Measurements from ENCODE around the gene TBRG4. TPM values are rescaled to one million over a fixed set of nuclear protein-coding genes. Genes with fewer than 3 reads are reported as not detected.

TBRG4 gene
- total RNA-seq, 1 experiment from 2014 or later, result 127 TPM

DNA sequence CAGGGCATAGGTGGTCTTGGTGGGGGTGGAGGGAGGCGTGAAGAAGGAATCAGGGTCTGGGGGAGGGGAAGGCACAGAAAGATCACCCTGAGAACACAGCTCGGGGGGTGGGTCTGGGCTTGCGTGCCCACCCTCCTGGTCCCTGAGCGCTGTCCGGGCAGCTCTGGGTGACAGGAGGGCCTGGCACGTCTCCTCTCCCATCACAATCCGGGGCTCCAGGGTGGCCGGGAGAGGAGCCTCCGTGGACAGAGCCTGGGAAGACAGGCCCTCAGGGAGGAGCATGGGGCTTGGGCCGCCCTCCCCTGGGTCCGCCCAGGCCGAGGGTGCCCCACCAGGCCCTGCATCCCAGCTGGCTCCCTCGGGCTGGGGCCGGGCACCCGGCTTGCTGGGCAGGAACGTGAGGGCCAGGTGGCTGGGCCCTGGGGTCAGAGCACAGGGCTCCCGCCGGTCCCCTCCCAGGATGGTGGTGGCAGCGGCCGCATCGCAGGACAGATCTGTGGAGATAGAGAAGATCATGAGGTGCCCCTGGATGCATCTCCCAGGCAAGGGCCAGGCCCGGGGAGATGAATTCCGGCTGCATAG lies 25.8 kb downstream of the TBRG4 start:
- H3K23ac ChIP-seq (ENCODE audit: insufficient read length, low read depth, low read length), result no peak overlapping the region
- no peak overlapping the region for H2AK5ac ChIP-seq (ENCODE audit: insufficient read length, low read length)
- no peaks in the 10 kb centered on the region; a peak in 1 of 5 replicates for H3K9me3 Mint-ChIP-seq
- no peak overlapping the region for H3T11ph ChIP-seq (ENCODE audit: low read length)
- H3K23me2 ChIP-seq (ENCODE audit: insufficient read length, low read depth, low read length, poor library complexity, severe bottlenecking), result no peaks in the 10 kb centered on the region
- H3K36me3 Mint-ChIP-seq (ENCODE audit: insufficient read depth in 1 of 3, low read depth in 3 of 3), result no peaks in the 10 kb centered on the region
- H3K4ac ChIP-seq (ENCODE audit: low read depth, low read length), result no peak overlapping the region
- H3K9me3 ChIP-seq (ENCODE audit: control insufficient read depth, low read depth, low read length), result no peaks in the 10 kb centered on the region
- no peaks in the 10 kb centered on the region for H3K79me1 ChIP-seq (ENCODE audit: insufficient read depth, low read depth, low read length, poor library complexity, severe bottlenecking)
- H2BK5ac ChIP-seq (ENCODE audit: insufficient read length, low read length), result no peak overlapping the region
- no CpG with 5 or more reads among the region's 23 CpGs for WGBS (ENCODE audit: extremely low coverage, insufficient read length, low lambda C conversion rate)
- no peaks in the 10 kb centered on the region for H3K27me3 ChIP-seq (ENCODE audit: insufficient read depth, low read length)
- H3K56ac ChIP-seq (ENCODE audit: insufficient read length, low read depth, low read length), result no peak overlapping the region
- H2BK20ac ChIP-seq (ENCODE audit: low read depth, low read length, poor library complexity, severe bottlenecking), result no peak overlapping the region
- H4K20me1 ChIP-seq (ENCODE audit: control insufficient read depth, insufficient read depth, insufficient read length), result no peaks in the 10 kb centered on the region
- no peak overlapping the region for H2BK12ac ChIP-seq (ENCODE audit: insufficient read length, low read depth, low read length)
- H4K91ac ChIP-seq (ENCODE audit: insufficient read length, low read depth, low read length), result no peak overlapping the region
- no peak for DNase-seq
- TF ChIP-seq, protein P1, sequence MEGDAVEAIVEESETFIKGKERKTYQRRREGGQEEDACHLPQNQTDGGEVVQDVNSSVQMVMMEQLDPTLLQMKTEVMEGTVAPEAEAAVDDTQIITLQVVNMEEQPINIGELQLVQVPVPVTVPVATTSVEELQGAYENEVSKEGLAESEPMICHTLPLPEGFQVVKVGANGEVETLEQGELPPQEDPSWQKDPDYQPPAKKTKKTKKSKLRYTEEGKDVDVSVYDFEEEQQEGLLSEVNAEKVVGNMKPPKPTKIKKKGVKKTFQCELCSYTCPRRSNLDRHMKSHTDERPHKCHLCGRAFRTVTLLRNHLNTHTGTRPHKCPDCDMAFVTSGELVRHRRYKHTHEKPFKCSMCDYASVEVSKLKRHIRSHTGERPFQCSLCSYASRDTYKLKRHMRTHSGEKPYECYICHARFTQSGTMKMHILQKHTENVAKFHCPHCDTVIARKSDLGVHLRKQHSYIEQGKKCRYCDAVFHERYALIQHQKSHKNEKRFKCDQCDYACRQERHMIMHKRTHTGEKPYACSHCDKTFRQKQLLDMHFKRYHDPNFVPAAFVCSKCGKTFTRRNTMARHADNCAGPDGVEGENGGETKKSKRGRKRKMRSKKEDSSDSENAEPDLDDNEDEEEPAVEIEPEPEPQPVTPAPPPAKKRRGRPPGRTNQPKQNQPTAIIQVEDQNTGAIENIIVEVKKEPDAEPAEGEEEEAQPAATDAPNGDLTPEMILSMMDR (conservative IDR thresholded peaks at IDR 0.05), result no peak
- H3K4me1 ChIP-seq (ENCODE audit: insufficient read depth, low read length), result no peaks in the 10 kb centered on the region
- H3K4me3 Mint-ChIP-seq, result no peak overlapping the region; a peak in 1 of 5 replicates
- H2BK15ac ChIP-seq (ENCODE audit: low read depth, low read length), result no peak overlapping the region
- H4K5ac ChIP-seq (ENCODE audit: insufficient read length, low read depth, low read length), result no peak overlapping the region
- H2AFZ ChIP-seq (ENCODE audit: low read length), result no peak overlapping the region
- H4K8ac ChIP-seq (replicated peaks; ENCODE audit: insufficient read length, low read depth, low read length), result no peak overlapping the region
- no peak overlapping the region for H3K9ac ChIP-seq (ENCODE audit: extremely low read depth, insufficient read length, low read length)
- H3K4me1 Mint-ChIP-seq, result no peaks in the 10 kb centered on the region
- H3K79me2 ChIP-seq (ENCODE audit: insufficient read depth, low read length), result no peaks in the 10 kb centered on the region
- H3K27me3 Mint-ChIP-seq (ENCODE audit: low read depth), result peaks cover 25% of the 10 kb centered on the region
- H3K14ac ChIP-seq (ENCODE audit: insufficient read depth, low read length), result no peak overlapping the region
- no peak overlapping the region for H3K4me2 ChIP-seq (ENCODE audit: insufficient read depth, insufficient read length, low read length)
- H3K27ac ChIP-seq (ENCODE audit: insufficient read length, low read depth, low read length), result no peak overlapping the region
- no peak overlapping the region; a peak in 1 of 7 replicates for H3K27ac Mint-ChIP-seq
- no peak overlapping the region for H2BK120ac ChIP-seq (ENCODE audit: low read depth, low read length, poor library complexity, severe bottlenecking)
- no peak overlapping the region for H3K18ac ChIP-seq (ENCODE audit: insufficient read length, low read depth, low read length)

Data from H9 (cell line).